NCI-H1092 (cell line): ENCODE data around the gene FLOT1.

ENCODE experiments used
- DNase-seq: peaks from one replicate; lab custom pipeline; 2025; lab: John Stamatoyannopoulos, UW

Gene FLOT1

GRCh38 chr6:30679765-30680535 lies 62.5 kb downstream of the FLOT1 start:
- DNase-seq: no peak

- peak; percentile 27 for DNase-seq
Measured at GRCh38 chr6:30678964-30679726, 63.3 kb downstream of the FLOT1 start.
